Neural crest cell (in vitro differentiated cells): ENCODE results near the gene IL4R. TPM values are rescaled to one million over a fixed set of nuclear protein-coding genes. Genes with fewer than 3 reads are reported as not detected.
"Not testable (repeated sequence)": the region's sequence is repeated elsewhere in the genome, so short reads cannot be mapped to it uniquely, and the experiment has no call there.

Source experiments
- DNase-seq: peaks from one replicate; pipeline ENCODE4 v3.0.0; 2021; ENCODE audit warnings: low read depth, mixed read lengths, low spot score
- H3K27ac Mint-ChIP-seq: one replicate; pipeline ENCODE4 v1.8.0; 2021; ENCODE audit warnings: mild to moderate bottlenecking, mixed read lengths; ENCODE audit not compliant: unreplicated experiment
- H3K27me3 Mint-ChIP-seq: 2 replicates; pipeline ENCODE4 v1.8.0; 2021; ENCODE audit warnings: low read depth, mild to moderate bottlenecking, mixed read lengths
- H3K36me3 Mint-ChIP-seq: 2 replicates; pipeline ENCODE4 v1.8.0; 2021; ENCODE audit warnings: low read depth, mild to moderate bottlenecking, mixed read lengths
- H3K4me1 Mint-ChIP-seq: 2 replicates; pipeline ENCODE4 v1.8.0; 2021; ENCODE audit warnings: mixed read lengths
- H3K4me3 Mint-ChIP-seq: one replicate; pipeline ENCODE4 v1.8.0; 2021; ENCODE audit warnings: mild to moderate bottlenecking, mixed read lengths
- H3K9me3 Mint-ChIP-seq: 2 replicates; pipeline ENCODE4 v1.8.0; 2021; ENCODE audit warnings: mixed read lengths
- CTCF ChIP-seq: fragments of 200-600 bp; sonication (generic); conservative IDR thresholded peaks from 2 replicates; pipeline ENCODE4 v1.5.0; 2021; ENCODE audit warnings: antibody characterized with exemption, mild to moderate bottlenecking
- total RNA-seq: library from RNA; stranded (reverse); gene quantifications from 2 replicates; pipeline ENCODE4 v1.2.1, GENCODE V29; 2021

IL4R gene
- total RNA-seq, 1 donor from 2014 or later, result 11.2 TPM

DNA sequence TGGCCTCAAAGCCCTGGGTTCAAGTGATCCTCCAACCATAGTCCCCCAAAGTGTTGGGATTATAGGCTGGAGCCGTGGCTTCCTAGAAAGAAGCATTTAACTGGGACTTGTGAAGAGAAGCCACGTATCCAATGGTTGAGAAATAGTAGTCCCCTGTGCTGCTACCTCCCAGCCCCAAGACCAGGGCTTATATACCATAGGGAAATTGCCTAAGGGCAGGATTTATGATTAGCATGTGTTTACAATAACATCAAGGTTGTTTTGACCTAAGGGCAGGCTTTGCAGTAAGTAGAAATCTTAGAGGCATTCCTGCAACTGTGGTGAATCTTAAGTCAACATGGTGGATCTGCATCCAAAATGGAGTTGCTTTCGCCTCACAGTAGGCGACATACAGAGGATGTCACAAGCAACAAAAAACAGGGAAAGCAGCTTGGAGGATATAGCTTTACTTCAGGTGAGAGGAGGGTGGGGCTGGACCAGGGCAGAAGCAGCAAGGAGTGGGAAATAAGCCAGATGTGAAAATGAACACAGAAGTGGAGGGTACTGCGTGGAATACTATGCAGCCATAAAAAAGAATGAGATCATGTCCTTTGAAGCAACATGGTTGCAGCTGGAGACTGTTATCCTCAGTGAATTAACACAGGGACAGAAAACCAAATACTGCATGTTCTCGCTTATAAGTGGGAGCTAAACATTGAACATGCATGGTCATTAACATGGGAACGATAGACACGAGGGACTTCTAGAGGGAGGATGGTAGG, 26.5 kb upstream of the IL4R start:
- Mint-ChIP-seq H3K27me3 (no peaks in the 10 kb centered on the region), H3K27ac (no peak overlapping the region), H3K4me1 (no peaks in the 10 kb centered on the region), H3K36me3 (no peaks in the 10 kb centered on the region), H3K4me3 (no peak overlapping the region), H3K9me3 (peaks cover 5% of the 10 kb centered on the region)
- no peak for DNase-seq
- no peak for TF ChIP-seq CTCF

- H3K27me3 Mint-ChIP-seq, result no peaks in the 10 kb centered on the region
- H3K4me3 Mint-ChIP-seq, result no peak overlapping the region
- peaks cover 5% of the 10 kb centered on the region for H3K9me3 Mint-ChIP-seq
- TF ChIP-seq CTCF, result no peak
- H3K36me3 Mint-ChIP-seq, result no peaks in the 10 kb centered on the region
- no peak overlapping the region for H3K27ac Mint-ChIP-seq
- H3K4me1 Mint-ChIP-seq, result no peaks in the 10 kb centered on the region
- DNase-seq, result no peak
These were observed 25.9 kb upstream of the IL4R start for GRCh38 chr16:27287887-27288286.

GRCh38 chr16:27288313-27288712, 25.5 kb upstream of the IL4R start:
- DNase-seq, H3K4me3 Mint-ChIP-seq, H3K9me3 Mint-ChIP-seq, H3K36me3 Mint-ChIP-seq, H3K27ac Mint-ChIP-seq, H3K27me3 Mint-ChIP-seq, H3K4me1 Mint-ChIP-seq: not testable (repeated sequence)

DNA sequence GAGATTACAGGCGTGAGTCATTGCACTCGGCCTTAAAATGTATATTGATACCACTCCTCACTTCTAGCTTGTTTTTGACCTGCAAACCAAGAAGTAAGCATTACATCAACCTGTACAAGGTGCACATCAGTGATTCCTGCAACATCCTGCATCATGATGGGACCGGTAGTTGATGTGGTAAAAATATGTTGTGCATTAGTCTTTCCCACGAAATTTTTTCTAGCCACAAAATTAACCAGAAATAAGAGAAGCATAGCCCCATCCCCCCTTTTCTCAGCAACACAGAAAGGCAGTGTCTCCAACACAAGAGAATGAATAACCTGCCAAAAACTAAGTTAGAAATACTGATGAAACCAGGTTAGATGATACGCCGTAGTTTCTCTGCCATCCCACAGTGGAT, 24.1 kb upstream of the IL4R start:
- no peaks in the 10 kb centered on the region for H3K4me1 Mint-ChIP-seq
- H3K36me3 Mint-ChIP-seq, result no peaks in the 10 kb centered on the region
- no peak for TF ChIP-seq CTCF
- no peaks in the 10 kb centered on the region for H3K27me3 Mint-ChIP-seq
- peaks cover 5% of the 10 kb centered on the region for H3K9me3 Mint-ChIP-seq
- no peak for DNase-seq
- H3K27ac Mint-ChIP-seq, result no peak overlapping the region
- H3K4me3 Mint-ChIP-seq, result no peak overlapping the region

GRCh38 chr16:27290562-27290961, 23.2 kb upstream of the IL4R start:
- TF ChIP-seq CTCF, result no peak
- no peaks in the 10 kb centered on the region for H3K4me1 Mint-ChIP-seq
- H3K4me3 Mint-ChIP-seq, result no peak overlapping the region
- no peak overlapping the region for H3K27ac Mint-ChIP-seq
- H3K36me3 Mint-ChIP-seq, result no peaks in the 10 kb centered on the region
- H3K9me3 Mint-ChIP-seq, result peaks cover 5% of the 10 kb centered on the region
- no peak for DNase-seq
- H3K27me3 Mint-ChIP-seq, result no peaks in the 10 kb centered on the region

DNA sequence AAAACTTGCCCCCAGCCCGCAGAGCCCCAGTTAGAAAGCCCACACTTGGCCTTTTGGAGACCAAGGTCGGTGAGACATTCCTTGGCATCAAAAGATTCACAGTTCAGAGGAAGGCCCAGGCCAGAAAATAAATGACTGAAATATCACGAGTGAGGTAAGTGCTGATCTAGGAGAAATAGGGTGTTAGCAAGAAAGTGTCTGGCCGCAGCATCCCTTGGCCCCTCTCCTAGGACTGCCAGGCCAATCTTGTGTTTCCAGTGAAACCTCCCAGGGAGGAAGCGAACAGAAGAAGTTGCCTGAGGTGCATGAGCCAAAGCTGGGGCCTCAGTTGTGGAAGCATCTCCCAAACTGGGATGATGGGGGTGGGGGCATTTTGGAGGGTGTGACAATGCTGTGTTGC, 22.7 kb upstream of the IL4R start:
- Mint-ChIP-seq H3K36me3 (no peaks in the 10 kb centered on the region), H3K27ac (peak overlapping the region; percentile 82), H3K9me3 (peaks cover 5% of the 10 kb centered on the region), H3K4me3 (no peak overlapping the region), H3K27me3 (no peaks in the 10 kb centered on the region), H3K4me1 (no peaks in the 10 kb centered on the region)
- no peak for TF ChIP-seq CTCF
- DNase-seq, result no peak
